HG03135 (cell line): ENCODE results near the gene TUBA1A.
"Not testable (repeated sequence)": the region's sequence is repeated elsewhere in the genome, so short reads cannot be mapped to it uniquely, and the experiment has no call there.

Experiments
- ATAC-seq: cut with Tn5 transposase; IDR thresholded peaks from one replicate; pipeline ENCODE4 v1.9.1; 2021; ENCODE audit warnings: mild to moderate bottlenecking, moderate library complexity; ENCODE audit not compliant: unreplicated experiment

The TUBA1A gene

DNA sequence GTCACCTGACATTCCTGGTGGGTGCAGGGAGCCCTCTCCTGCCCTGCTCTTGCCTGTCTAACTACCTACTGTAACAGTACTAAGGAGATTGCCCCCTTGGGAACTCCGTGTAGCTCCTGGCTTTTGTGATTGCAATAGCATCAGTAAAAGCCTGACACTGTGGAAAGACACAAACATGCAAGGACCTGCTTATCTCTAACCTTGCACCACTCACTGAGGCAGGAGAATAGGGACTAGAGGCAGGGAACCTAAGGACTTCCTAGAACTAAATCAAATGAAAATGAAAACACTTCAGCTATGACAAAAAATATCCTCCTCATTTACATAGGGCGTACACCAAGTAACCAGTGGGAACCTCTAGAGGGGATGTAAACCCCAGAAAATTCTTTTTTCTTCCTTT is 28.5 kb downstream of the TUBA1A start:
- no peak for ATAC-seq

DNA sequence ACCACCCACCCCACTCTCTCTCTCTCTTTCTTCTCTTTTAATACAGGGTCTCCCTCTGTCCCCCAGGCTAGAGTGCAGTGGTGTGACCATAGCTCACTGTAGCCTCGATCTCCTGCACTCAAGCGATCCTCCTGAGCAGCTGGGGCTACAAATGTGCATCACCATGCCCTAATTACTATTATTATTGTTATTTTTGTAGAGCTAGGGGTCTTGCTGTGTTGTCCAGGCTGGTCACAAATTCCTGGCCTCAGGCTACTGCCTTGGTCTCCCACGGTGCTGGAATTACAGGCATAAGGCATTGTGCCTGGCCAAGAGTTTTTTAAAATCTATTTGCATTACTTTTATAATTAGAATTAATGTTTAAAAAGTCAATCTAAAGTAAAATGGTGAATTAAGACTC is 34.7 kb downstream of the TUBA1A start:
- no peak for ATAC-seq

DNA sequence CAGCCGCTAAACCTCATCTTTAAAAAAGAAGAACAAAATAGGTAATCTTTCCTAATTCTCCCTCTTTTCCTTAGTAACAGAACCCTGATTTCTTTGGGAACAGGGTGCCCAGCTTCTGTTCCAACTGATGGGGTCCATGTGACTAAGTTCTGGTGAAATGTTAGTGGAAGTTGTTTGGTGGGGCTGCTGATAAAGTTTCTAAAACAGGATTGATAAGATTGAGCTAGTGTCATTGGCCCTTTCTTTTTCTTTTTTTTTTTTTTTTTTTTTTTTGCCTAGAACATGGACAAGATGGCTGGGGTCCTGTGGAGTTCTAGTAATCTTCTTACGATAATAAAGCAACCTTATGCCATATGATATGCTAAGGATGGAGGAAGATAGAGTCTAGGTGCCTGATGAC is 41.5 kb downstream of the TUBA1A start:
- ATAC-seq, result no peak

DNA sequence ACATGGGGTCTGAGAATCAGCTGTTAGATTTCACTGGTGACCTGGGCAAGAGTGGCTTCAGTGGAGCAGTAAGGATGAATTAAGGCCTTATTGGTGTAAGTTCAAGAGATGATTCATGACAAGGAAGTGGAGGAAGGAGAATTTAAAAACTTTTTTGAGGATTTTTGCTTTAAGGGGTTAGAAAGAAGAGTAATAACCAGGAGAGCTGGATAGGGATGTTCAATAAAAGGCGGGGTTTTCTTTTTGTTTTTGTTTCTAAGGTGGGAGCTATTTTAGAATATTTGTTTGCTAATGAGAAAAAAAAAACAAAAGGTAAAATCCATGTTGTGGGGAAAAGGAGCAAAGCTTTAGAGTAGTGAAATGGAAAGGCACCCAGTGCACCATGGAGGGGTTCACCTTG is 42.5 kb downstream of the TUBA1A start:
- no peak for ATAC-seq

DNA sequence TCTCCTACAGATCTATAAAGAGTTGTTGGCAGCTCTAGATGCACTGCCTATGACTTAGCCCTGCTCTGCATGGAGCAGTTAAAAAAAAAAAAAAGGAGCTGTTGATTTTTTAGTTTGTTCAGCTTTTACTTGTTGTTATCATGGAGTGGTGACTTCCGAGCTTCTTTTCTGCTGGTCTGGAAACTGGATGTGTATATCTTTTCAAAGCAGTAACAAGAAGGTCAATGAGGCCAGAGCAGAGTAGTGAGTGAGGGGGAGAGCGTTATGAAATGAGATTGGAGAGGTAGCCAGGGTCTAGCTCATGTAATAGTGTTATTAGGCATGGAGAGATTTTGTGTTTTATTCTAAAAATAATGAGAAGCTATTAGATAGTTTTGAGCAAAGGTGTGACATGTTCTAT is 44.5 kb downstream of the TUBA1A start:
- no peak for ATAC-seq

DNA sequence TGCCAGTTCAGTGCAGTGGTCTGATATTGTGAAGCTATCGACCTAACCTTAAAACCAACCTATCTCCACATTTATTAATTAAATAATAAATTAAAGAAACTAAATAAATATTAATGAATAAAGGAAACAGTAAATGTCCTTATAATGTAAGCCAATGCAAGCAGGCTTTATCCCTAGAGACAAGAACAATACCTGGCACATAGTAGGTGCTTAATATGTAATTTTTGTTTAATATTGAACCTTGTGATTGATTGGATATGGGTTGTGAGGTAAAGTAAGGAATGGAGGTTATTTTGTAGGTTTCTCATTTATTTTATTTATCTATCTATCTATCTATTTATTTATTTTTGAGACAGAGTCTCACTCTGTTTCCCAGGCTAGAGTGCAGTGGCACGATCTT is 49.9 kb downstream of the TUBA1A start:
- no peak for ATAC-seq

DNA sequence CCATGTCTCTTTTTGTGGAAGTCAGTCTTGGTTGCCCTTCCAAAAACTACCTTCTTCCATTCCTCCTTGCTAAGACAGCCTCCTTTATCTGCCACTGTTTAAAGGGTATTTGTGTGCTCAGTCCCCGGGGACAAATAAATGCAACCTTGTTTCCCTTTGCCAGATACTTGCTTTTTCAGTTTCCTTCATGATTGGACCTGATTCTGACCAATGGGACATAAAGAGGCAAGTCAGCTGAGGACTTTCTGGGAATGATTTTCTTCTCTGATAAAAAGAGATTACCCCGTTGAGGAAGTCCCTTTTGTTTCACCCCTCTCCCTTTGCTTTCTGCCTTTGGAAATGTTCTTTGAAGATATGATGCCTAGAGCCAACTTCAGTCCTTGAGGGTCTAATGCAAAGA is 50.3 kb downstream of the TUBA1A start:
- no peak for ATAC-seq

DNA sequence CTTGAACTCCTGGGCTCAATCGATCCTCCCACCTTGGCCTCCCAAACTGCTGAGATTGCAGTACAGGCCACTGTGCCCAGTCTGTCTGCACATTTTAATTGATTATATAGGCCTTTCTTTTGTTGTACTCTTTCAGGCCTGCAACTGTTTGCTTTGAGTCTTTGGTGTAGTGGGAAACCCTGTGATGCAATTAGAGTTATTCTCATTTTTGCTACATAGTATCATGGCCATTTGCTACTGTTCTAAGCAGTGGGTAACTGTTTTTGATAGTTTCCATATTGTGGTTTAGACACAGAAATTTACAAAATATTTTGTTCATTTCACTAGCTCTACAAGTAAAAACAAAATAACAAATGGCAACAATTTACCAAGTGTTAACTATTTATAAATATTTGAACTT is 51.4 kb downstream of the TUBA1A start:
- no peak for ATAC-seq

DNA sequence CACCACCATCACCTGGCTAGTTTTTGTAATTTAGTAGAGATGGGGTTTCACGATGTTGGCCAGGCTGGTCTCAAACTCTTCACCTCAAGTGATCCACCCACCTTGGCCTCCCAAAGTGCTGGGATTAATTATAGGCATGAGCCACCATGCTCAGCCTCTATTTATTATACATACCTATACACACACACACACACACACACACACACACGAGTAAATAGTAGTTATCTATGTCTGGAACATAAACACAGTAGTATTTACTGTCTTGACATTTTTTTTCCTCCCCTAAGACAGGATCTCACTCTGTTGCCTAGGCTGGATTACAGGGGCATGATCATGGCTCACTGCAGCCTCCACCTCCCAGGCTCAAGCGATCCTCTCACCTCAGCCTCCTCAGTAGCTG is 51.9 kb downstream of the TUBA1A start:
- ATAC-seq, result not testable (repeated sequence)
